Uterus (tissue), 2 donors: ENCODE measurements around the gene ARID5B.

ENCODE experiments used
- CTCF ChIP-seq, 4 experiments: fragments of 200-600 bp in 2 of 4; fragments of 450-650 bp in 2 of 4; sonication (generic) in 2 of 4; IDR thresholded peaks; one replicate each; pipeline ENCODE4 v1.5.1; 2016 to 2019; ENCODE audit warnings: antibody characterized with exemption in 4 of 4, mild to moderate bottlenecking in 2 of 4, moderate library complexity in 1 of 4
- POLR2A ChIP-seq, 2 donors: fragments of 450-650 bp; IDR thresholded peaks; one replicate each; pipeline ENCODE4 v1.6.1; 2016; ENCODE audit warnings: antibody characterized with exemption in 2 of 2, mild to moderate bottlenecking in 1 of 2, moderate library complexity in 1 of 2

GRCh38 chr10:61869041-61869675 is 32.3 kb upstream of the ARID5B start:
- TF ChIP-seq CTCF (IDR thresholded peaks at IDR 0.05) (no peak), POLR2A (IDR thresholded peaks at IDR 0.05) (no peak)
